PFSK-1 (cell line): ENCODE data around the gene WWC2.

Experiments used
- FOXP2 ChIP-seq: optimal IDR thresholded peaks from 2 replicates; pipeline ENCODE3; 2011; ENCODE audit warnings: borderline replicate concordance, control low read depth, inconsistent platforms; ENCODE audit not compliant: insufficient read depth; ENCODE audit errors: extremely low read length, extremely low read depth
- POLR2AphosphoS5 ChIP-seq: IDR thresholded peaks from 2 replicates; pipeline ENCODE4 v1.6.1; 2012; ENCODE audit warnings: low read depth, mild to moderate bottlenecking, control low read depth, low read length, moderate library complexity
- REST ChIP-seq, 2 experiments: IDR thresholded peaks; 2 replicates each; pipeline versions ENCODE4 v1.6.1 to v1.8.0; 2011 to 2012; ENCODE audit warnings: low read depth in 2 of 2, low read length in 2 of 2, control low read depth in 1 of 2, inconsistent platforms in 1 of 2, mild to moderate bottlenecking in 1 of 2, moderate library complexity in 1 of 2; ENCODE audit not compliant: insufficient read depth in 1 of 2
- SIN3A ChIP-seq: IDR thresholded peaks from 2 replicates; pipeline ENCODE4 v1.6.1; 2012; ENCODE audit warnings: mild to moderate bottlenecking, low read length, moderate library complexity, borderline replicate concordance; ENCODE audit not compliant: insufficient read depth
- TAF1 ChIP-seq: IDR thresholded peaks from 2 replicates; pipeline ENCODE4 v1.6.1; 2012; ENCODE audit warnings: low read length, control low read depth, borderline replicate concordance; ENCODE audit not compliant: insufficient read depth

The WWC2 gene

GRCh38 chr4:183205193-183205592 lies 106.1 kb downstream of the WWC2 start:
- TF ChIP-seq POLR2AphosphoS5 = no peak
- no peak for TF ChIP-seq REST (IDR thresholded peaks at IDR 0.05; ENCODE audit: insufficient read depth in 1 of 2, low read depth in 2 of 2, low read length in 2 of 2)
- TF ChIP-seq SIN3A = no peak
- TF ChIP-seq TAF1 = no peak
- TF ChIP-seq FOXP2 = no peak

- TF ChIP-seq TAF1 (no peak), POLR2AphosphoS5 (no peak), SIN3A (no peak), REST (IDR thresholded peaks at IDR 0.05; ENCODE audit: insufficient read depth in 1 of 2, low read depth in 2 of 2, low read length in 2 of 2) (no peak), FOXP2 (no peak)
These were observed 106.7 kb downstream of the WWC2 start for GRCh38 chr4:183205709-183206108.

GRCh38 chr4:183211533-183211932 lies 112.5 kb downstream of the WWC2 start:
- TF ChIP-seq SIN3A (no peak), POLR2AphosphoS5 (no peak)

- no peak for TF ChIP-seq REST (IDR thresholded peaks at IDR 0.05; ENCODE audit: insufficient read depth in 1 of 2, low read depth in 2 of 2, low read length in 2 of 2)
- TF ChIP-seq SIN3A = no peak
- no peak for TF ChIP-seq FOXP2
- no peak for TF ChIP-seq TAF1
- TF ChIP-seq POLR2AphosphoS5 = no peak
These were observed 114.9 kb downstream of the WWC2 start for GRCh38 chr4:183213996-183214395.

GRCh38 chr4:183214912-183215488 lies 115.9 kb downstream of the WWC2 start:
- TF ChIP-seq TAF1 (no peak), SIN3A (no peak), FOXP2 (no peak), POLR2AphosphoS5 (no peak), REST (IDR thresholded peaks at IDR 0.05; ENCODE audit: insufficient read depth in 1 of 2, low read depth in 2 of 2, low read length in 2 of 2) (no peak)
